ENCODE measurements around the gene SMG7. TPM values are rescaled to one million over a fixed set of nuclear protein-coding genes. Genes with fewer than 3 reads are reported as not detected.

SMG7 gene
- total and polyA plus RNA-seq, 8 donors, result 49.6 to 69.6 (median 64.8) TPM

DNA sequence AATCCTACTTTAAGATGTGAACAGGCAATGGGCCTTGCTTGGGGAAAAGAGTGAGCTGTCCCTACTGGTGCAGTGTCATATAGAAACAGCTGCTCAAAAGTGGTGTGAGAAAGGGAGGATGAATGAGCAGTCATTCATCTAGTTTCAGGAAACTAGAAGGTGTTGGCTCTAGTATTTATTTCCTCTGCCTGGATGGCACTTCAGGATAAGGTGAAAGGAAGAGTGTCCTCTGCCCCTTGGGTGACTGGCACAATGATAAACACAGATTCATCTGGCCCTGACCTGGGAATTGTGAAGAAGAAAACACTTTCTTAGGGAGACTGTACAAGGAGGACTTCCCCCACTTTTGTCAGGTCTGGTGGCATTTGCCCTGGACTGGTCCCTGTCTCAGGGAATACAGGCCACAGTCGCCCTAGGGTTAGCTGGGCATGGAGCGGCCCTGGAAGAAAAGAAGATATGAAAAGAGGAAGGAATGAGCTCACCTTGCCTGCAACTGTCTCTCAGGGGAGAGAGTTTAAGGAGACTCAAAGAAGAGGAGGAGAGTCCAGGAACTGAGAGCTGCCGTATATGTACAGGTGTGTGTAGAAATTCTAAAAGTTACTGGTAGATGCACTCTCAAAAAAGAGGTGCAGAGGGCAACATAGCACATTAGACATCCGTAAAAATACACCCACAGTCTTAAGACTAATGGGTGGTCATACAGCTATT, 40.3 kb upstream of the SMG7 start:
- intact Hi-C loops (cut with DNase I), result no loop called here
- Histone ChIP-seq H3K4me1 (no peaks in the 10 kb centered on the region), H3K4me3 (no peak overlapping the region), H3K36me3 (no peaks in the 10 kb centered on the region), H3K27me3 (no peaks in the 10 kb centered on the region), H3K27ac (no peak overlapping the region), H3K9me3 (no peaks in the 10 kb centered on the region)
- TF ChIP-seq, protein P1, sequence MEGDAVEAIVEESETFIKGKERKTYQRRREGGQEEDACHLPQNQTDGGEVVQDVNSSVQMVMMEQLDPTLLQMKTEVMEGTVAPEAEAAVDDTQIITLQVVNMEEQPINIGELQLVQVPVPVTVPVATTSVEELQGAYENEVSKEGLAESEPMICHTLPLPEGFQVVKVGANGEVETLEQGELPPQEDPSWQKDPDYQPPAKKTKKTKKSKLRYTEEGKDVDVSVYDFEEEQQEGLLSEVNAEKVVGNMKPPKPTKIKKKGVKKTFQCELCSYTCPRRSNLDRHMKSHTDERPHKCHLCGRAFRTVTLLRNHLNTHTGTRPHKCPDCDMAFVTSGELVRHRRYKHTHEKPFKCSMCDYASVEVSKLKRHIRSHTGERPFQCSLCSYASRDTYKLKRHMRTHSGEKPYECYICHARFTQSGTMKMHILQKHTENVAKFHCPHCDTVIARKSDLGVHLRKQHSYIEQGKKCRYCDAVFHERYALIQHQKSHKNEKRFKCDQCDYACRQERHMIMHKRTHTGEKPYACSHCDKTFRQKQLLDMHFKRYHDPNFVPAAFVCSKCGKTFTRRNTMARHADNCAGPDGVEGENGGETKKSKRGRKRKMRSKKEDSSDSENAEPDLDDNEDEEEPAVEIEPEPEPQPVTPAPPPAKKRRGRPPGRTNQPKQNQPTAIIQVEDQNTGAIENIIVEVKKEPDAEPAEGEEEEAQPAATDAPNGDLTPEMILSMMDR (IDR thresholded peaks at IDR 0.05), result no peak
- DNase-seq, result no peak
- no peak for ATAC-seq

DNA sequence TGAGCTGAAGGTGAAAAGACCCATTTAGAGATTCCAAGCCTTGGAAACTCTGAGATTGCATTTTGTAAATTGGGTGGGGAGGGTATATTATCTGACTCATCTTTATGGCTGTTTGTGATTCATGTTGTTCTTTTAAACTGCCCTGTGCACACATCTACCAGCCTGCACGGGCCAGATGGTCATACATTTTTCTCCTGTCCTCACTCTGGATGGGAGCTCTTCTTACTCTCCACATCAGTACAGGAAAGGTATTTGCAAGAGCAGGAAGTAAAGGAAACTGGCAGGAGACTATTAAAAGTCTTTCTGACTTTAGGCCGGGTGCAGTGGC, 39.8 kb upstream of the SMG7 start:
- intact Hi-C loops (cut with DNase I), result no loop called here
- H3K4me1 ChIP-seq, result no peaks in the 10 kb centered on the region
- no peaks in the 10 kb centered on the region for H3K36me3 ChIP-seq
- no peak overlapping the region for H3K4me3 ChIP-seq
- ATAC-seq (no peak), DNase-seq (no peak)
- H3K27ac ChIP-seq, result no peak overlapping the region
- no peaks in the 10 kb centered on the region for H3K9me3 ChIP-seq
- TF ChIP-seq, protein P1 (IDR thresholded peaks at IDR 0.05), result no peak
- H3K27me3 ChIP-seq, result no peaks in the 10 kb centered on the region

- DNase-seq, result no peak
- TF ChIP-seq, protein P1 (IDR thresholded peaks at IDR 0.05), result no peak
- ATAC-seq, result no peak
- Histone ChIP-seq H3K36me3 (no peaks in the 10 kb centered on the region), H3K9me3 (no peaks in the 10 kb centered on the region), H3K27me3 (no peaks in the 10 kb centered on the region), H3K4me3 (no peak overlapping the region), H3K27ac (no peak overlapping the region), H3K4me1 (no peaks in the 10 kb centered on the region)
- intact Hi-C loops (cut with DNase I), result no loop called here
These were observed 38.6 kb upstream of the SMG7 start for GRCh38 chr1:183433703-183434102.

DNA sequence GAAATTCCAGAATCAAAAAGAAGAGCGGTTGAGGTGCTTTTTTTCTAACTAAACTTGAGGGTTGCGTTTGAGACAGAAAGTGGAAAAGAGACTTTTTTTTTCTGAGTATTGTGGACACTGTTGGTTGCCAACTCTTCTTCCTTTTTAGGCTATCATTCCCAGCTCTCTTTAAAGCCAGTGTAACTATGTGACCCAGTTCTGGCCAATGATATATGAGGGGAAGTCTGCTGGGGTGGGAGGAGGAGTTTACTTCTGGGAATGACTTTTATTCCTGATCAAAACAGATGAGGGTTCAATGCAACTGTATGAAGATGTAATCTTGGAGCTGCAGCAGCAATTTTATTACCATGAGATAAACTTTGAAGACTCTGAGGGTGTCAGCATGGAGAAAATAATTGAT, 36.8 kb upstream of the SMG7 start:
- no peak for ATAC-seq
- H3K27me3 ChIP-seq, result no peaks in the 10 kb centered on the region
- no peaks in the 10 kb centered on the region for H3K36me3 ChIP-seq
- no peak overlapping the region for H3K27ac ChIP-seq
- DNase-seq, result no peak
- H3K9me3 ChIP-seq, result no peaks in the 10 kb centered on the region
- H3K4me3 ChIP-seq, result no peak overlapping the region
- TF ChIP-seq, protein P1 (IDR thresholded peaks at IDR 0.05), result no peak
- intact Hi-C loops (cut with DNase I), result no loop called here
- H3K4me1 ChIP-seq, result no peaks in the 10 kb centered on the region

DNA sequence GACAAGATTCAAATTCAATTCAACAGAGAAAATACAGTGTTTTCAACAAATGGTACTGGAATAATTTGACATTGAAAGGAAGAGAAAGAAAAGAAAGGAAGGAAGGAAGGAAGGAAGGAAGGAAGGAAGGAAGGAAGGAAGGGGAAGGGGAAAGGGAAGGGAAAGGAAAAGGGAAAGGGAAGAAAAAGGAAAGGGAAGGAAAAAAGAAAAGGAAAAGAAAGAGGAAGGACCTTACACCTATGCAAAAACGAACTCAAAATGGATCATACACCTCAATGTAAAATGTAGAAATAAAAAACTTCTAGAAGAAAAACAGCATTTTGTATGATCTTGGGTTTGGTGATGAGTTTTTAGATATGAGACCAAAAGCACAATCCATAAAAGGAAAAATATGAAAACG, 34.2 kb upstream of the SMG7 start:
- DNase-seq, result no peak
- no peak overlapping the region for H3K4me3 ChIP-seq
- H3K9me3 ChIP-seq, result no peaks in the 10 kb centered on the region
- no peaks in the 10 kb centered on the region for H3K27me3 ChIP-seq
- H3K4me1 ChIP-seq, result no peaks in the 10 kb centered on the region
- H3K27ac ChIP-seq, result no peak overlapping the region
- ATAC-seq, result no peak
- TF ChIP-seq, protein P1 (IDR thresholded peaks at IDR 0.05), result no peak
- H3K36me3 ChIP-seq, result no peaks in the 10 kb centered on the region
- intact Hi-C loops (cut with DNase I), result no loop called here
